GM12878 (cell line): ENCODE results near the gene SHLD3. TPM values are rescaled to one million over a fixed set of nuclear protein-coding genes. Genes with fewer than 3 reads are reported as not detected.
A peak's percentile ranks its signal among the peaks of the same experiment; 100 is the strongest.
"Not testable (repeated sequence)": the region's sequence is repeated elsewhere in the genome, so short reads cannot be mapped to it uniquely, and the experiment has no call there.

Experiments used
- ATAC-seq: fragments of 200-7000 bp; cut with Tn5 transposase; 3 replicates; pipeline ENCODE4 v1.9.1; 2020; ENCODE audit warnings: mild to moderate bottlenecking, moderate library complexity
- BruUV-seq: library from RNA; stranded (reverse); fragments of 400-500 nt; replicated peaks from 2 replicates; lab custom pipeline; 2021; lab: Mats Ljungman, UMichigan
- CTCF ChIA-PET: fragments of 300-600 bp; sonication (Branson Sonifier 250); formaldehyde crosslinking; extraction: SDS; loops from one replicate; lab custom pipeline; 2021; ENCODE audit warnings: inconsistent platforms; lab: Yijun Ruan, JAX
- POLR2A ChIA-PET: fragments of 350-600 bp; formaldehyde crosslinking; extraction: SDS; loops from one replicate; lab custom pipeline; 2021; ENCODE audit warnings: inconsistent platforms; lab: Charles Lee
- RAD21 ChIA-PET: fragments of 300-600 bp; sonication (Branson Sonifier 250); formaldehyde crosslinking; loops from one replicate; lab custom pipeline; 2023; ENCODE audit warnings: antibody characterized with exemption; ENCODE audit not compliant: unreplicated experiment; lab: Charles Lee
- SMC1A ChIA-PET: fragments of 300-600 bp; sonication (Branson Sonifier 250); formaldehyde crosslinking; loops from one replicate; lab custom pipeline; 2023; ENCODE audit not compliant: unreplicated experiment, uncharacterized antibody; lab: Charles Lee
- DNase-seq: peaks from one replicate; pipeline ENCODE4 v3.0.0-alpha.2; 2011; ENCODE audit warnings: low read depth, low spot score
- FAIRE-seq: peaks from 3 replicates; lab custom pipeline; 2011; peaks lifted over from hg19 to GRCh38; lab: Jason Lieb, UNC
- H2AFZ ChIP-seq: 2 replicates; pipeline ENCODE4 v1.6.0; 2011; ENCODE audit warnings: low read depth, low read length, control low read depth; ENCODE audit not compliant: control insufficient read depth
- H3K27ac ChIP-seq: 2 replicates; pipeline ENCODE4 v1.5.1; 2011; ENCODE audit warnings: control low read depth; ENCODE audit not compliant: control insufficient read depth, insufficient read depth
- H3K27me3 ChIP-seq, 2 experiments: replicated peaks in 1 of 2; 2 replicates each; pipeline versions ENCODE4 v1.6.0 to v1.6.1; 2011; ENCODE audit warnings: low read length in 1 of 2; ENCODE audit not compliant: control insufficient read depth in 2 of 2, insufficient read depth in 2 of 2
- H3K36me3 ChIP-seq, 2 experiments: 2 replicates each; pipeline ENCODE4 v1.5.1; 2011; ENCODE audit warnings: low read length in 1 of 2; ENCODE audit not compliant: control insufficient read depth in 2 of 2, insufficient read depth in 2 of 2
- H3K4me1 ChIP-seq: 2 replicates; pipeline ENCODE4 v1.6.1; 2011; ENCODE audit warnings: mild to moderate bottlenecking, low read length, moderate library complexity, mixed read lengths; ENCODE audit not compliant: control insufficient read depth, insufficient read depth
- H3K4me2 ChIP-seq: 2 replicates; pipeline ENCODE4 v1.6.0; 2011; ENCODE audit warnings: control low read depth; ENCODE audit not compliant: control insufficient read depth, insufficient read depth
- H3K4me3 ChIP-seq: fragments of 200-600 bp; sonication (generic); 2 replicates; pipeline ENCODE4 v1.5.1; 2016
- H3K79me2 ChIP-seq: 2 replicates; pipeline ENCODE4 v1.6.0; 2011; ENCODE audit warnings: low read length; ENCODE audit not compliant: control insufficient read depth, insufficient read depth
- H3K9ac ChIP-seq: 2 replicates; pipeline ENCODE4 v1.8.0; 2011; ENCODE audit warnings: low read length, control low read depth, mixed read lengths; ENCODE audit not compliant: control insufficient read depth, insufficient read depth
- H3K9me3 ChIP-seq: replicated peaks from 3 replicates; pipeline ENCODE4 v1.5.1; 2011; ENCODE audit warnings: mild to moderate bottlenecking, low read length; ENCODE audit not compliant: control insufficient read depth, insufficient read depth
- H4K20me1 ChIP-seq: 2 replicates; pipeline ENCODE4 v1.6.0; 2011; ENCODE audit not compliant: control insufficient read depth, insufficient read depth
- CBX3 ChIP-seq: fragments of 200-600 bp; sonication (generic); IDR thresholded peaks from 2 replicates; pipeline ENCODE4 v1.6.1; 2016; ENCODE audit warnings: low read depth, borderline replicate concordance
- CTCF ChIP-seq, 3 experiments: IDR thresholded peaks in 2 of 3; conservative IDR thresholded peaks in 1 of 3; 2 replicates each; pipeline ENCODE4 v1.5.1; 2011; ENCODE audit warnings: low read depth in 3 of 3, low read length in 3 of 3, mild to moderate bottlenecking in 3 of 3, control low read depth in 2 of 3, moderate library complexity in 2 of 3, inconsistent platforms in 1 of 3, mixed read lengths in 1 of 3; ENCODE audit not compliant: control insufficient read depth in 2 of 3, insufficient read depth in 1 of 3; ENCODE audit errors: extremely low read depth in 1 of 3
- WGBS: methylation state at CpG from one replicate; pipeline ENCODE4 v1.1.6; 2016; ENCODE audit warnings: low lambda C conversion rate; ENCODE audit not compliant: insufficient replicate concordance, insufficient coverage; ENCODE audit errors: missing lambda C conversion rate; 5-methylcytosine and 5-hydroxymethylcytosine counted together
- in situ Hi-C: fragments of 300-500 bp; cut with MboI; formaldehyde crosslinking; loops from 9 replicates; pipeline ENCODE4 v1.14.3; 2018; ENCODE audit warnings: mixed read lengths
- intact Hi-C: fragments of 100-400 bp; cut with micrococcal nuclease; formaldehyde crosslinking; loops from one replicate; pipeline ENCODE4 v1.14.2; 2022; ENCODE audit not compliant: unreplicated experiment
- polyA plus RNA-seq, 11 experiments: library from polyadenylated mRNA; depleted of rRNA in 4 of 11; unstranded in 6 of 11; stranded (reverse) in 5 of 11; fragments of >200 nt; fragmentation: Nextera tagmentation in 4 of 11; fragmentation: Illumina TruSeq in 1 of 11; extraction: Ambion mirVana in 4 of 11; extraction: Trizol in 1 of 11; gene quantifications; 1 replicate in 1 of 11; 2 replicates in 10 of 11; pipeline versions ENCODE4 v1.2.1 to v1.2.3, GENCODE V29; 2011 to 2016; ENCODE audit warnings: inconsistent platforms in 2 of 11, missing spikeins in 2 of 11, low read depth in 1 of 11
- total RNA-seq, 4 experiments: library from RNA; depleted of rRNA in 3 of 4; stranded (reverse); fragments of >200 nt in 3 of 4; fragmentation: Illumina TruSeq in 1 of 4; extraction: Trizol in 1 of 4; gene quantifications; 2 replicates each; pipeline versions ENCODE4 v1.2.1 to v1.2.3, GENCODE V29; 2013 to 2021

SHLD3 gene
- total and polyA plus RNA-seq, 10 of the 15 experiments (the other 5 are each of a cell fraction or from before 2014, with no cell fraction given), result 3.1 to 9.2 (median 5.7) TPM

GRCh38 chr5:65588694-65589093 is 36.1 kb upstream of the SHLD3 start:
- no TSS peak for BruUV-seq
- H3K4me3 ChIP-seq, result no peak overlapping the region
- H3K27me3 ChIP-seq, result no peaks in the 10 kb centered on the region
- no peak overlapping the region for H3K9ac ChIP-seq
- ChIA-PET CTCF (interaction anchor here (1.7 kb wide), 1 partner anchor 778 kb away, joined by 6 read pairs; no protein-coding TSS in a partner anchor), POLR2A (no interaction called here), RAD21 (no interaction called here), SMC1A (no interaction called here)
- H3K79me2 ChIP-seq, result no peaks in the 10 kb centered on the region
- in situ Hi-C loops (no loop called here), intact Hi-C loops (no loop called here)
- ATAC-seq (no peak), DNase-seq (no peak), FAIRE-seq (no peak)
- no peak overlapping the region for H3K4me2 ChIP-seq
- no peak overlapping the region for H2AFZ ChIP-seq
- H3K4me1 ChIP-seq, result no peaks in the 10 kb centered on the region
- TF ChIP-seq CTCF (IDR thresholded peaks at IDR 0.05 in 2 of 3, conservative IDR thresholded peaks at IDR 0.05 in 1 of 3; ENCODE audit: control insufficient read depth in 2 of 3, extremely low read depth in 1 of 3, insufficient read depth in 1 of 3, low read depth in 3 of 3, low read length in 3 of 3), result peak in 1 of 3 experiments; percentile 6; a peak in 1 of 6 replicates
- no peak for TF ChIP-seq CBX3
- WGBS, result 72% methylated on average over 2 of the region's 2 CpGs
- H3K27ac ChIP-seq, result no peak overlapping the region
- no peaks in the 10 kb centered on the region for H3K9me3 ChIP-seq
- peaks cover 0 to 17% of the 10 kb centered on the region in 2 experiments for H3K36me3 ChIP-seq
- no peaks in the 10 kb centered on the region for H4K20me1 ChIP-seq

- in situ Hi-C loops, H3K79me2 ChIP-seq, H3K4me2 ChIP-seq, H3K9me3 ChIP-seq, FAIRE-seq, H2AFZ ChIP-seq, intact Hi-C loops, SMC1A ChIA-PET, ATAC-seq, POLR2A ChIA-PET, H3K4me3 ChIP-seq, H3K4me1 ChIP-seq, RAD21 ChIA-PET, BruUV-seq, H3K9ac ChIP-seq, H3K27ac ChIP-seq, DNase-seq, H4K20me1 ChIP-seq, H3K27me3 ChIP-seq, CTCF ChIA-PET: not testable (repeated sequence)
- peaks cover 0 to 21% of the 10 kb centered on the region in 2 experiments; a peak in 3 of 4 replicates for H3K36me3 ChIP-seq
- WGBS, result 100% methylated on average over 1 of the region's 1 CpG
Observed at GRCh38 chr5:65601761-65602160, 23.1 kb upstream of the SHLD3 start.
